GM12878 (cell line): ENCODE results near the gene CEP78. TPM values are rescaled to one million over a fixed set of nuclear protein-coding genes. Genes with fewer than 3 reads are reported as not detected.
A peak's percentile ranks its signal among the peaks of the same experiment; 100 is the strongest.

Source experiments
- ATAC-seq: fragments of 200-7000 bp; cut with Tn5 transposase; 3 replicates; pipeline ENCODE4 v1.9.1; 2020; ENCODE audit warnings: mild to moderate bottlenecking, moderate library complexity
- BruUV-seq: library from RNA; stranded (reverse); fragments of 400-500 nt; replicated peaks from 2 replicates; lab custom pipeline; 2021; lab: Mats Ljungman, UMichigan
- CTCF ChIA-PET: fragments of 300-600 bp; sonication (Branson Sonifier 250); formaldehyde crosslinking; extraction: SDS; loops from one replicate; lab custom pipeline; 2021; ENCODE audit warnings: inconsistent platforms; lab: Yijun Ruan, JAX
- POLR2A ChIA-PET: fragments of 350-600 bp; formaldehyde crosslinking; extraction: SDS; loops from one replicate; lab custom pipeline; 2021; ENCODE audit warnings: inconsistent platforms; lab: Charles Lee
- RAD21 ChIA-PET: fragments of 300-600 bp; sonication (Branson Sonifier 250); formaldehyde crosslinking; loops from one replicate; lab custom pipeline; 2023; ENCODE audit warnings: antibody characterized with exemption; ENCODE audit not compliant: unreplicated experiment; lab: Charles Lee
- SMC1A ChIA-PET: fragments of 300-600 bp; sonication (Branson Sonifier 250); formaldehyde crosslinking; loops from one replicate; lab custom pipeline; 2023; ENCODE audit not compliant: unreplicated experiment, uncharacterized antibody; lab: Charles Lee
- DNase-seq: peaks from one replicate; pipeline ENCODE4 v3.0.0-alpha.2; 2011; ENCODE audit warnings: low read depth, low spot score
- FAIRE-seq: peaks from 3 replicates; lab custom pipeline; 2011; peaks lifted over from hg19 to GRCh38; lab: Jason Lieb, UNC
- H2AFZ ChIP-seq: 2 replicates; pipeline ENCODE4 v1.6.0; 2011; ENCODE audit warnings: low read depth, low read length, control low read depth; ENCODE audit not compliant: control insufficient read depth
- H3K27ac ChIP-seq: 2 replicates; pipeline ENCODE4 v1.5.1; 2011; ENCODE audit warnings: control low read depth; ENCODE audit not compliant: control insufficient read depth, insufficient read depth
- H3K27me3 ChIP-seq, 2 experiments: replicated peaks in 1 of 2; 2 replicates each; pipeline versions ENCODE4 v1.6.0 to v1.6.1; 2011; ENCODE audit warnings: low read length in 1 of 2; ENCODE audit not compliant: control insufficient read depth in 2 of 2, insufficient read depth in 2 of 2
- H3K36me3 ChIP-seq, 2 experiments: 2 replicates each; pipeline ENCODE4 v1.5.1; 2011; ENCODE audit warnings: low read length in 1 of 2; ENCODE audit not compliant: control insufficient read depth in 2 of 2, insufficient read depth in 2 of 2
- H3K4me1 ChIP-seq: 2 replicates; pipeline ENCODE4 v1.6.1; 2011; ENCODE audit warnings: mild to moderate bottlenecking, low read length, moderate library complexity, mixed read lengths; ENCODE audit not compliant: control insufficient read depth, insufficient read depth
- H3K4me2 ChIP-seq: 2 replicates; pipeline ENCODE4 v1.6.0; 2011; ENCODE audit warnings: control low read depth; ENCODE audit not compliant: control insufficient read depth, insufficient read depth
- H3K4me3 ChIP-seq: fragments of 200-600 bp; sonication (generic); 2 replicates; pipeline ENCODE4 v1.5.1; 2016
- H3K79me2 ChIP-seq: 2 replicates; pipeline ENCODE4 v1.6.0; 2011; ENCODE audit warnings: low read length; ENCODE audit not compliant: control insufficient read depth, insufficient read depth
- H3K9ac ChIP-seq: 2 replicates; pipeline ENCODE4 v1.8.0; 2011; ENCODE audit warnings: low read length, control low read depth, mixed read lengths; ENCODE audit not compliant: control insufficient read depth, insufficient read depth
- H3K9me3 ChIP-seq: replicated peaks from 3 replicates; pipeline ENCODE4 v1.5.1; 2011; ENCODE audit warnings: mild to moderate bottlenecking, low read length; ENCODE audit not compliant: control insufficient read depth, insufficient read depth
- H4K20me1 ChIP-seq: 2 replicates; pipeline ENCODE4 v1.6.0; 2011; ENCODE audit not compliant: control insufficient read depth, insufficient read depth
- BACH1 ChIP-seq: fragments of 450-650 bp; IDR thresholded peaks from 2 replicates; pipeline ENCODE4 v1.6.1; 2017; ENCODE audit warnings: mild to moderate bottlenecking, borderline replicate concordance
- BCLAF1 ChIP-seq: fragments of 450-650 bp; IDR thresholded peaks from 2 replicates; pipeline ENCODE4 v1.6.1; 2017; ENCODE audit warnings: antibody characterized with exemption, mild to moderate bottlenecking, moderate library complexity
- CHD2 ChIP-seq: IDR thresholded peaks from 2 replicates; pipeline ENCODE4 v1.6.1; 2011; ENCODE audit warnings: low read depth, low read length, improper control_type of control experiment, borderline replicate concordance
- CHD4 ChIP-seq: fragments of 200-600 bp; sonication (generic); IDR thresholded peaks from 2 replicates; pipeline ENCODE4 v1.6.1; 2016; ENCODE audit warnings: mild to moderate bottlenecking
- DPF2 ChIP-seq: fragments of 450-650 bp; IDR thresholded peaks from 2 replicates; pipeline ENCODE4 v1.6.1; 2017; ENCODE audit warnings: mild to moderate bottlenecking
- E2F8 ChIP-seq: fragments of 450-650 bp; IDR thresholded peaks from 2 replicates; pipeline ENCODE4 v1.6.1; 2018; ENCODE audit warnings: mild to moderate bottlenecking, low read depth, moderate library complexity; ENCODE audit not compliant: partially characterized antibody
- EED ChIP-seq: sonication (generic); IDR thresholded peaks from 2 replicates; pipeline ENCODE4 v1.6.1; 2016; ENCODE audit warnings: antibody characterized with exemption, low read depth
- FOS ChIP-seq: IDR thresholded peaks from 3 replicates; pipeline ENCODE4 v1.6.1; 2011; ENCODE audit warnings: borderline replicate concordance; ENCODE audit not compliant: insufficient read length; ENCODE audit errors: extremely low read depth
- IKZF1 ChIP-seq: fragments of 450-650 bp; conservative IDR thresholded peaks from 2 replicates; pipeline ENCODE4 v1.6.1; 2017; ENCODE audit warnings: antibody characterized with exemption, mild to moderate bottlenecking
- IKZF2 ChIP-seq, 2 experiments: fragments of 450-650 bp; IDR thresholded peaks; 2 replicates each; pipeline ENCODE4 v1.6.1; 2017; ENCODE audit warnings: mild to moderate bottlenecking in 2 of 2, moderate library complexity in 2 of 2
- JUND ChIP-seq: IDR thresholded peaks from 2 replicates; pipeline ENCODE4 v1.6.1; 2012; ENCODE audit warnings: low read depth, mild to moderate bottlenecking, low read length, improper control_type of control experiment, moderate library complexity
- MEF2A ChIP-seq: IDR thresholded peaks from 2 replicates; pipeline ENCODE4 v1.6.1; 2011; ENCODE audit warnings: low read depth, mild to moderate bottlenecking, low read length, moderate library complexity; ENCODE audit not compliant: insufficient read depth
- NR2C1 ChIP-seq: fragments of 450-650 bp; IDR thresholded peaks from 2 replicates; pipeline ENCODE4 v1.6.1; 2017; ENCODE audit warnings: antibody characterized with exemption, mild to moderate bottlenecking, moderate library complexity
- RUNX3 ChIP-seq: IDR thresholded peaks from 2 replicates; pipeline ENCODE4 v1.6.1; 2012; ENCODE audit warnings: low read length, inconsistent platforms
- SMARCA5 ChIP-seq: fragments of 450-650 bp; IDR thresholded peaks from 2 replicates; pipeline ENCODE4 v1.6.1; 2017; ENCODE audit warnings: mild to moderate bottlenecking
- SPI1 ChIP-seq: IDR thresholded peaks from 2 replicates; pipeline ENCODE4 v1.6.1; 2011; ENCODE audit warnings: low read depth, mild to moderate bottlenecking, low read length, moderate library complexity, borderline replicate concordance; ENCODE audit not compliant: insufficient read depth
- SREBF1 ChIP-seq: IDR thresholded peaks from 2 replicates; pipeline ENCODE4 v1.6.1; 2012; ENCODE audit warnings: mild to moderate bottlenecking, low read length
- YY1 ChIP-seq: IDR thresholded peaks from 2 replicates; pipeline ENCODE4 v1.6.1; 2011; ENCODE audit warnings: low read depth, mild to moderate bottlenecking, low read length
- ZNF207 ChIP-seq: fragments of 450-650 bp; IDR thresholded peaks from 2 replicates; pipeline ENCODE4 v1.6.1; 2014; ENCODE audit warnings: antibody characterized with exemption, mild to moderate bottlenecking, borderline replicate concordance
- ZNF384 ChIP-seq: IDR thresholded peaks from 2 replicates; pipeline ENCODE4 v1.6.1; 2012; ENCODE audit warnings: low read depth, mild to moderate bottlenecking, low read length, improper control_type of control experiment, borderline replicate concordance
- WGBS: methylation state at CpG from one replicate; pipeline ENCODE4 v1.1.6; 2016; ENCODE audit warnings: low lambda C conversion rate; ENCODE audit not compliant: insufficient replicate concordance, insufficient coverage; ENCODE audit errors: missing lambda C conversion rate; 5-methylcytosine and 5-hydroxymethylcytosine counted together
- in situ Hi-C: fragments of 300-500 bp; cut with MboI; formaldehyde crosslinking; loops from 9 replicates; pipeline ENCODE4 v1.14.3; 2018; ENCODE audit warnings: mixed read lengths
- intact Hi-C: fragments of 100-400 bp; cut with micrococcal nuclease; formaldehyde crosslinking; loops from one replicate; pipeline ENCODE4 v1.14.2; 2022; ENCODE audit not compliant: unreplicated experiment
- polyA plus RNA-seq, 11 experiments: library from polyadenylated mRNA; depleted of rRNA in 4 of 11; unstranded in 6 of 11; stranded (reverse) in 5 of 11; fragments of >200 nt; fragmentation: Nextera tagmentation in 4 of 11; fragmentation: Illumina TruSeq in 1 of 11; extraction: Ambion mirVana in 4 of 11; extraction: Trizol in 1 of 11; gene quantifications; 1 replicate in 1 of 11; 2 replicates in 10 of 11; pipeline versions ENCODE4 v1.2.1 to v1.2.3, GENCODE V29; 2011 to 2016; ENCODE audit warnings: inconsistent platforms in 2 of 11, missing spikeins in 2 of 11, low read depth in 1 of 11
- total RNA-seq, 4 experiments: library from RNA; depleted of rRNA in 3 of 4; stranded (reverse); fragments of >200 nt in 3 of 4; fragmentation: Illumina TruSeq in 1 of 4; extraction: Trizol in 1 of 4; gene quantifications; 2 replicates each; pipeline versions ENCODE4 v1.2.1 to v1.2.3, GENCODE V29; 2013 to 2021

Gene CEP78
- total and polyA plus RNA-seq, 10 of the 15 experiments (the other 5 are each of a cell fraction or from before 2014, with no cell fraction given): 4.1 to 44.9 (median 27.9) TPM

GRCh38 chr9:78196258-78196657 is 39.6 kb upstream of the CEP78 start:
- H3K79me2 ChIP-seq: no peaks in the 10 kb centered on the region
- ATAC-seq (peak; percentile 65), DNase-seq (peak; percentile 23), FAIRE-seq (peak; percentile 85)
- H3K27me3 ChIP-seq: no peaks in the 10 kb centered on the region
- ChIA-PET POLR2A (interaction anchor here (0.6 kb wide), 1 partner anchor 9 kb away, joined by 5 read pairs; no protein-coding TSS in a partner anchor), CTCF (no interaction called here), SMC1A (interaction anchor here (1.3 kb wide), 1 partner anchor 65 kb away, joined by 5 read pairs; no protein-coding TSS in a partner anchor), RAD21 (interaction anchor here (1.4 kb wide), 1 partner anchor 15 kb away, joined by 4 read pairs; no protein-coding TSS in a partner anchor)
- no peak overlapping the region for H2AFZ ChIP-seq
- no peak overlapping the region for H3K9ac ChIP-seq
- H3K36me3 ChIP-seq: no peaks in the 10 kb centered on the region
- peak overlapping the region; percentile 35; the same call in 1 of the 2 replicates for H3K27ac ChIP-seq
- intact Hi-C loops: no loop called here
- no peaks in the 10 kb centered on the region for H3K9me3 ChIP-seq
- BruUV-seq: no TSS peak
- peak overlapping the region; percentile 35; the same call in 1 of the 2 replicates for H3K4me3 ChIP-seq
- peak overlapping the region; percentile 53 for H3K4me2 ChIP-seq
- WGBS: 0% methylated on average over 1 of the region's 1 CpG
- in situ Hi-C loops: no loop called here
- peaks cover 9% of the 10 kb centered on the region for H3K4me1 ChIP-seq
- H4K20me1 ChIP-seq: no peaks in the 10 kb centered on the region
- TF ChIP-seq MEF2A (no peak), YY1 (no peak), SREBF1 (no peak), CHD2 (no peak), BCLAF1 (no peak), SPI1 (peak; percentile 83), SMARCA5 (no peak), ZNF207 (no peak), EED (peak; percentile 55), DPF2 (no peak), RUNX3 (no peak), JUND (no peak), NR2C1 (no peak), E2F8 (no peak), CHD4 (no peak), IKZF2 (IDR thresholded peaks at IDR 0.05) (peak; percentile 22 to 52; a peak in 2 of 4 replicates), FOS (no peak), ZNF384 (no peak), IKZF1 (peak; percentile 52; the same call in 1 of the 2 replicates), BACH1 (no peak)
